ENCODE results near the gene DUSP6.

Gene DUSP6

DNA sequence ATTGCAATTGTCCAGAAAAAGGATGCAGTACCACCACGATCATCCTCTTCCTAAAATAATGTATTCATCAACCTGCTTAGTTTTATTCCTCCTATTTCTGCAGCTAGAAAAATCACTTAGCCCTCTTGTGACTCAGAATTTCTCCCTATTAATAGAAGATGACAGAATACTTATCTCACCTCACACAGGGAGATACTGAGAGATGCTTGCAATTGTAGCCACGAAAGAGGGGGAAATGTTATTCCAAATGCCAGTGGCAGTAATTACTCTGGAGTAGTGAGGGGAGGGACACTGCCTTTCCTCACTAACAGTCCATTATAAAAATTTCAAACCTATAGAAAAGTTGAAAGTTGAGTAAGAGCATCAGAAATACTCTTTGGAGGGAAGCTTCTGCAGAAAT, 11.8 kb upstream of the DUSP6 start:
- TF ChIP-seq, protein P1, sequence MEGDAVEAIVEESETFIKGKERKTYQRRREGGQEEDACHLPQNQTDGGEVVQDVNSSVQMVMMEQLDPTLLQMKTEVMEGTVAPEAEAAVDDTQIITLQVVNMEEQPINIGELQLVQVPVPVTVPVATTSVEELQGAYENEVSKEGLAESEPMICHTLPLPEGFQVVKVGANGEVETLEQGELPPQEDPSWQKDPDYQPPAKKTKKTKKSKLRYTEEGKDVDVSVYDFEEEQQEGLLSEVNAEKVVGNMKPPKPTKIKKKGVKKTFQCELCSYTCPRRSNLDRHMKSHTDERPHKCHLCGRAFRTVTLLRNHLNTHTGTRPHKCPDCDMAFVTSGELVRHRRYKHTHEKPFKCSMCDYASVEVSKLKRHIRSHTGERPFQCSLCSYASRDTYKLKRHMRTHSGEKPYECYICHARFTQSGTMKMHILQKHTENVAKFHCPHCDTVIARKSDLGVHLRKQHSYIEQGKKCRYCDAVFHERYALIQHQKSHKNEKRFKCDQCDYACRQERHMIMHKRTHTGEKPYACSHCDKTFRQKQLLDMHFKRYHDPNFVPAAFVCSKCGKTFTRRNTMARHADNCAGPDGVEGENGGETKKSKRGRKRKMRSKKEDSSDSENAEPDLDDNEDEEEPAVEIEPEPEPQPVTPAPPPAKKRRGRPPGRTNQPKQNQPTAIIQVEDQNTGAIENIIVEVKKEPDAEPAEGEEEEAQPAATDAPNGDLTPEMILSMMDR (IDR thresholded peaks at IDR 0.05; ENCODE audit: low read length), result no peak
- TF ChIP-seq EZH2phosphoT487 (IDR thresholded peaks at IDR 0.05; ENCODE audit: low read length) (no peak), EZH2 (optimal IDR thresholded peaks at IDR 0.05; ENCODE audit: low read depth, low read length) (no peak)
- Histone ChIP-seq H3K36me3 (replicated peaks; ENCODE audit: insufficient read depth, low read length) (no peaks in the 10 kb centered on the region), H3K27me3 (replicated peaks; ENCODE audit: insufficient read depth, low read length) (no peaks in the 10 kb centered on the region), H3F3A (ENCODE audit: insufficient read depth, low read length) (no peaks in the 10 kb centered on the region), H3K9ac (ENCODE audit: low read length) (no peak overlapping the region), H2AFZ (ENCODE audit: low read length) (no peak overlapping the region), H3K4me2 (ENCODE audit: low read depth, low read length) (no peak overlapping the region), H3K4me3 (ENCODE audit: low read length) (no peak overlapping the region), H3K79me2 (ENCODE audit: low read length) (no peaks in the 10 kb centered on the region), H3K27ac (ENCODE audit: low read length) (no peak overlapping the region), H4K20me1 (ENCODE audit: insufficient read depth, low read length) (no peaks in the 10 kb centered on the region), H3K9me2 (replicated peaks; ENCODE audit: insufficient read depth, low read length) (no peaks in the 10 kb centered on the region), H3K4me1 (ENCODE audit: low read length) (no peaks in the 10 kb centered on the region), H3K9me3 (replicated peaks; ENCODE audit: insufficient read depth, low read length) (no peaks in the 10 kb centered on the region)
- no peak for DNase-seq

GRCh38 chr12:89363582-89363981, 11.3 kb upstream of the DUSP6 start:
- TF ChIP-seq EZH2phosphoT487 (IDR thresholded peaks at IDR 0.05; ENCODE audit: low read length), result no peak
- no peak for TF ChIP-seq EZH2 (optimal IDR thresholded peaks at IDR 0.05; ENCODE audit: low read depth, low read length)
- TF ChIP-seq, protein P1 (IDR thresholded peaks at IDR 0.05; ENCODE audit: low read length), result no peak
- H3K36me3 ChIP-seq (replicated peaks; ENCODE audit: insufficient read depth, low read length), result no peaks in the 10 kb centered on the region
- H2AFZ ChIP-seq (ENCODE audit: low read length), result no peak overlapping the region
- no peaks in the 10 kb centered on the region for H3K4me1 ChIP-seq (ENCODE audit: low read length)
- H3K9me3 ChIP-seq (replicated peaks; ENCODE audit: insufficient read depth, low read length), result no peaks in the 10 kb centered on the region
- no peaks in the 10 kb centered on the region for H3F3A ChIP-seq (ENCODE audit: insufficient read depth, low read length)
- H3K27me3 ChIP-seq (replicated peaks; ENCODE audit: insufficient read depth, low read length), result no peaks in the 10 kb centered on the region
- no peaks in the 10 kb centered on the region for H4K20me1 ChIP-seq (ENCODE audit: insufficient read depth, low read length)
- no peak overlapping the region for H3K9ac ChIP-seq (ENCODE audit: low read length)
- H3K9me2 ChIP-seq (replicated peaks; ENCODE audit: insufficient read depth, low read length), result no peaks in the 10 kb centered on the region
- no peak overlapping the region for H3K4me3 ChIP-seq (ENCODE audit: low read length)
- DNase-seq, result no peak
- no peaks in the 10 kb centered on the region for H3K79me2 ChIP-seq (ENCODE audit: low read length)
- H3K4me2 ChIP-seq (ENCODE audit: low read depth, low read length), result no peak overlapping the region
- H3K27ac ChIP-seq (ENCODE audit: low read length), result no peak overlapping the region

DNA sequence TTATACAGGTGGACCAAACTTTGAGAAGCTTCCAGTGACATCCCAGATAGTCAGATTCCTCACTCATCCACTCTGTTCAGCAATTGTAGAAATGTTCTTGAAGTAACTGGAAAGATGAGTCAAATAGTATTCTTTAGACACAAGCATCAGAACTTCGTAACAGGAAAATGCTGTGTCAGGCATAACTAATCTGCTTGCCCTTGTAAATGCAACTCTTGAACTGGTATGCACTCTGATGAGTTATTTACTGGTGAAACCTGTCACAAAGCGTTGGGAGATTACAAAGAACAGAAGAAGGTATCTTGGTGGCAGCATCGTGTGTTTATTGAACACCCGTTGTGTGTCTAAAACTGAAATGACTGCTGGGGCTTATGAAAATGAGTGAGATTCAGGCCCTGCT, 10.8 kb upstream of the DUSP6 start:
- H3K9ac ChIP-seq (ENCODE audit: low read length), result no peak overlapping the region
- H3K27ac ChIP-seq (ENCODE audit: low read length), result no peak overlapping the region
- no peaks in the 10 kb centered on the region for H3K79me2 ChIP-seq (ENCODE audit: low read length)
- no peak overlapping the region for H3K4me3 ChIP-seq (ENCODE audit: low read length)
- no peak overlapping the region for H2AFZ ChIP-seq (ENCODE audit: low read length)
- H3K4me2 ChIP-seq (ENCODE audit: low read depth, low read length), result no peak overlapping the region
- H4K20me1 ChIP-seq (ENCODE audit: insufficient read depth, low read length), result no peaks in the 10 kb centered on the region
- H3K36me3 ChIP-seq (replicated peaks; ENCODE audit: insufficient read depth, low read length), result no peaks in the 10 kb centered on the region
- TF ChIP-seq EZH2phosphoT487 (IDR thresholded peaks at IDR 0.05; ENCODE audit: low read length) (no peak), EZH2 (optimal IDR thresholded peaks at IDR 0.05; ENCODE audit: low read depth, low read length) (no peak)
- TF ChIP-seq, protein P1 (IDR thresholded peaks at IDR 0.05; ENCODE audit: low read length), result no peak
- no peaks in the 10 kb centered on the region for H3K9me2 ChIP-seq (replicated peaks; ENCODE audit: insufficient read depth, low read length)
- no peaks in the 10 kb centered on the region for H3F3A ChIP-seq (ENCODE audit: insufficient read depth, low read length)
- DNase-seq, result no peak
- no peaks in the 10 kb centered on the region for H3K27me3 ChIP-seq (replicated peaks; ENCODE audit: insufficient read depth, low read length)
- H3K4me1 ChIP-seq (ENCODE audit: low read length), result no peaks in the 10 kb centered on the region
- H3K9me3 ChIP-seq (replicated peaks; ENCODE audit: insufficient read depth, low read length), result no peaks in the 10 kb centered on the region
